T-helper 1 cell (primary cell): ENCODE data around the gene SAMD7.
A peak's percentile ranks its signal among the peaks of the same experiment; 100 is the strongest.

Source experiments
- DNase-seq, 5 donors: peaks; one replicate each; pipeline ENCODE4 v3.0.0-alpha.2; 2012 to 2020

SAMD7 gene

GRCh38 chr3:169966951-169967915 is 55.9 kb downstream of the SAMD7 start:
- DNase-seq: peak in 3 of 5 donors; percentile 16 to 40 (median 29)

- DNase-seq: no peak
Observed at GRCh38 chr3:169968224-169968885, 57.0 kb downstream of the SAMD7 start.

- no peak for DNase-seq
Observed at GRCh38 chr3:169969174-169970095, 58.1 kb downstream of the SAMD7 start.

GRCh38 chr3:169970847-169971246 is 59.5 kb downstream of the SAMD7 start:
- DNase-seq: no peak

- DNase-seq: no peak
Observed at GRCh38 chr3:169971522-169971921, 60.1 kb downstream of the SAMD7 start.

GRCh38 chr3:169980055-169980454 is 68.7 kb downstream of the SAMD7 start:
- DNase-seq: no peak

GRCh38 chr3:169984292-169984691 is 72.9 kb downstream of the SAMD7 start:
- no peak for DNase-seq
